ENCODE results near the gene HSPA5. TPM values are rescaled to one million over a fixed set of nuclear protein-coding genes. Genes with fewer than 3 reads are reported as not detected.
A peak's percentile ranks its signal among the peaks of the same experiment; 100 is the strongest.

The HSPA5 gene
- total RNA-seq, 1 donor from 2014 or later, result 369 TPM

GRCh38 chr9:125258160-125258785, 17.1 kb upstream of the HSPA5 start:
- Mint-ChIP-seq H3K4me3 (ENCODE audit: unreplicated experiment) (no peak overlapping the region), H3K27me3 (ENCODE audit: low read depth) (no peaks in the 10 kb centered on the region), H3K4me1 (ENCODE audit: low read depth) (peaks cover 24% of the 10 kb centered on the region), H3K27ac (ENCODE audit: unreplicated experiment) (no peak overlapping the region), H3K36me3 (ENCODE audit: low read depth) (no peaks in the 10 kb centered on the region), H3K9me3 (ENCODE audit: low read depth) (no peaks in the 10 kb centered on the region)
- TF ChIP-seq CTCF (IDR thresholded peaks at IDR 0.05), result no peak
- DNase-seq (ENCODE audit: low spot score), result no peak

- peak; percentile 77 for TF ChIP-seq CTCF (IDR thresholded peaks at IDR 0.05)
- Mint-ChIP-seq H3K36me3 (ENCODE audit: low read depth) (no peaks in the 10 kb centered on the region), H3K4me1 (ENCODE audit: low read depth) (peaks cover 7% of the 10 kb centered on the region), H3K4me3 (ENCODE audit: unreplicated experiment) (no peak overlapping the region), H3K9me3 (ENCODE audit: low read depth) (no peaks in the 10 kb centered on the region), H3K27ac (ENCODE audit: unreplicated experiment) (no peak overlapping the region), H3K27me3 (ENCODE audit: low read depth) (no peaks in the 10 kb centered on the region)
- no peak for DNase-seq (ENCODE audit: low spot score)
These were observed 14.7 kb upstream of the HSPA5 start for GRCh38 chr9:125255781-125256391.

- no peak for DNase-seq (ENCODE audit: low spot score)
- Mint-ChIP-seq H3K4me3 (ENCODE audit: unreplicated experiment) (no peak overlapping the region), H3K36me3 (ENCODE audit: low read depth) (no peaks in the 10 kb centered on the region), H3K27me3 (ENCODE audit: low read depth) (no peaks in the 10 kb centered on the region), H3K4me1 (ENCODE audit: low read depth) (no peaks in the 10 kb centered on the region), H3K9me3 (ENCODE audit: low read depth) (no peaks in the 10 kb centered on the region), H3K27ac (ENCODE audit: unreplicated experiment) (no peak overlapping the region)
- TF ChIP-seq CTCF (IDR thresholded peaks at IDR 0.05), result no peak
These were observed 13.1 kb upstream of the HSPA5 start for GRCh38 chr9:125254231-125254630.

- Mint-ChIP-seq H3K9me3 (ENCODE audit: low read depth) (no peaks in the 10 kb centered on the region), H3K36me3 (ENCODE audit: low read depth) (no peaks in the 10 kb centered on the region), H3K4me3 (ENCODE audit: unreplicated experiment) (no peak overlapping the region), H3K27me3 (ENCODE audit: low read depth) (no peaks in the 10 kb centered on the region), H3K4me1 (ENCODE audit: low read depth) (peaks cover 25% of the 10 kb centered on the region), H3K27ac (ENCODE audit: unreplicated experiment) (peak overlapping the region; percentile 5)
- TF ChIP-seq CTCF (IDR thresholded peaks at IDR 0.05), result no peak
- peak; percentile 6 for DNase-seq (ENCODE audit: low spot score)
These were observed 5.1 kb upstream of the HSPA5 start for GRCh38 chr9:125246261-125246667.

GRCh38 chr9:125243792-125244260, 2.7 kb upstream of the HSPA5 start:
- Mint-ChIP-seq H3K4me3 (ENCODE audit: unreplicated experiment) (no peak overlapping the region), H3K9me3 (ENCODE audit: low read depth) (no peaks in the 10 kb centered on the region), H3K27me3 (ENCODE audit: low read depth) (no peaks in the 10 kb centered on the region), H3K36me3 (ENCODE audit: low read depth) (peaks cover 16% of the 10 kb centered on the region), H3K27ac (ENCODE audit: unreplicated experiment) (peak overlapping the region; percentile 97), H3K4me1 (ENCODE audit: low read depth) (peaks cover 39% of the 10 kb centered on the region)
- no peak for TF ChIP-seq CTCF (IDR thresholded peaks at IDR 0.05)
- DNase-seq (ENCODE audit: low spot score), result peak; percentile 20

All from chondrocyte (in vitro differentiated cells).